Measurements from ENCODE around the gene PLEKHA7. TPM values are rescaled to one million over a fixed set of nuclear protein-coding genes. Genes with fewer than 3 reads are reported as not detected.

The PLEKHA7 gene
- total and polyA plus RNA-seq, 2 of the 13 experiments (the other 11 are each of a cell fraction or from before 2014, with no cell fraction given) = 17.5 to 18.7 TPM

- WGBS (ENCODE audit: low lambda C conversion rate) = 2% methylated on average over 32 of the region's 32 CpGs
- CTCF ChIA-PET (ENCODE audit: low intra/inter-chr PET ratio, low total read pairs) = no interaction called here
- DNase-seq (ENCODE audit: low spot score) = no peak
- Histone ChIP-seq H3K36me3 (replicated peaks in 1 of 2; ENCODE audit: control insufficient read depth in 1 of 2, insufficient read depth in 2 of 2, low read length in 2 of 2) (peaks cover 0 to 2% of the 10 kb centered on the region in 2 experiments; a peak in 4 of 5 replicates), H3K79me2 (ENCODE audit: insufficient read depth, low read length) (peaks cover 61% of the 10 kb centered on the region), H3K27ac (ENCODE audit: extremely low read length, insufficient read depth, low read length) (peak overlapping the region; percentile 95), H3K4me2 (ENCODE audit: low read depth, low read length) (peak overlapping the region; percentile 72), H4K20me1 (ENCODE audit: insufficient read depth, low read length) (peaks cover 36% of the 10 kb centered on the region), H3K9ac (ENCODE audit: insufficient read depth, low read depth, low read length) (peak overlapping the region; percentile 99), H3K9me3 (ENCODE audit: low read length) (no peaks in the 10 kb centered on the region), H3K4me1 (ENCODE audit: insufficient read depth, low read length) (peaks cover 37% of the 10 kb centered on the region), H3K27me3 (ENCODE audit: control insufficient read depth in 1 of 2, insufficient read depth in 2 of 2, low read length in 2 of 2) (no peaks in the 10 kb centered on the region; a peak in 1 of 5 replicates), H2AFZ (ENCODE audit: low read length) (no peak overlapping the region), H3K4me3 (replicated peaks in 1 of 3; ENCODE audit: insufficient read depth in 1 of 3, low read depth in 2 of 3, low read length in 3 of 3) (peak overlapping the region; percentile 74 to 92 (median 90))
- no peak for FAIRE-seq
- POLR2A ChIA-PET = interaction anchor here (0.7 to 3.1 kb wide), 6 partner anchors 8 to 1089 kb away, joined by 3 to 12 read pairs (median 4); no protein-coding TSS in a partner anchor
- BruUV-seq (replicated peaks) = TSS peak; percentile 82
- ATAC-seq = no peak; the same call in 2 of the 3 replicates
- intact Hi-C loops (cut with micrococcal nuclease; ENCODE audit: unreplicated experiment) (no loop called here), in situ Hi-C loops (cut with HindIII; ENCODE audit: extremely low pct_ligation_motif_present, low pct_unique_long_range_greater_than_20kb) (no loop called here)
- no peak for TF ChIP-seq ZNF512B (CRISPR knock-in tag; IDR thresholded peaks at IDR 0.05; ENCODE audit: borderline replicate concordance)
- TF ChIP-seq NR2C2 (CRISPR knock-in tag; IDR thresholded peaks at IDR 0.05; ENCODE audit: borderline replicate concordance) = no peak
- no peak for TF ChIP-seq SMAD1 (CRISPR knock-in tag; IDR thresholded peaks at IDR 0.05; ENCODE audit: borderline replicate concordance, low read depth)
- TF ChIP-seq ZNF605 (CRISPR knock-in tag; IDR thresholded peaks at IDR 0.05) = peak; percentile 75; the same call in 1 of the 2 replicates
- TF ChIP-seq ZNF121 (CRISPR knock-in tag; IDR thresholded peaks at IDR 0.05) = 0 out of 2 replicates have a peak, but pooled peaks have one; percentile 3
- no peak for TF ChIP-seq ZSCAN20 (CRISPR knock-in tag; IDR thresholded peaks at IDR 0.05; ENCODE audit: borderline replicate concordance)
- TF ChIP-seq ZNF709 (CRISPR knock-in tag; IDR thresholded peaks at IDR 0.05) = no peak
- 0 out of 2 replicates have a peak, but pooled peaks have one; percentile 8 for TF ChIP-seq ZBTB8A (CRISPR knock-in tag; IDR thresholded peaks at IDR 0.05; ENCODE audit: borderline replicate concordance, low read depth)
- TF ChIP-seq THAP9 (CRISPR knock-in tag; IDR thresholded peaks at IDR 0.05; ENCODE audit: borderline replicate concordance) = no peak
- TF ChIP-seq BHLHE40 (IDR thresholded peaks at IDR 0.05; ENCODE audit: low read length) = no peak
- TF ChIP-seq CREB3 (CRISPR knock-in tag; IDR thresholded peaks at IDR 0.05) = peak; percentile 26; the same call in 1 of the 2 replicates
- TF ChIP-seq MTA3 (CRISPR knock-in tag; IDR thresholded peaks at IDR 0.05) = no peak
- TF ChIP-seq IRF2 (CRISPR knock-in tag; IDR thresholded peaks at IDR 0.05) = 0 out of 2 replicates have a peak, but pooled peaks have one; percentile 9
- TF ChIP-seq ZNF160 (CRISPR knock-in tag; IDR thresholded peaks at IDR 0.05) = no peak; the same call in 1 of the 2 replicates
- TF ChIP-seq ZFP36L1 (CRISPR knock-in tag; IDR thresholded peaks at IDR 0.05) = no peak
- TF ChIP-seq KMT2B (CRISPR knock-in tag; IDR thresholded peaks at IDR 0.05) = no peak
- no peak for TF ChIP-seq ZNF572 (CRISPR knock-in tag; IDR thresholded peaks at IDR 0.05)
Measured at GRCh38 chr11:16738947-16739815, 275.0 kb downstream of the PLEKHA7 start.
